SK-N-SH (cell line): ENCODE data around the gene MTFMT. TPM values are rescaled to one million over a fixed set of nuclear protein-coding genes. Genes with fewer than 3 reads are reported as not detected.

Source experiments
- CTCF ChIA-PET: fragments of 300-600, 350-600 bp; formaldehyde crosslinking; extraction: SDS; loops from one replicate; lab custom pipeline; 2021; lab: Yijun Ruan, JAX
- POLR2A ChIA-PET: fragments of 350-600 bp; sonication (Branson Sonifier 250); formaldehyde crosslinking; extraction: SDS; loops from one replicate; lab custom pipeline; 2020; ENCODE audit warnings: antibody characterized with exemption, inconsistent platforms; lab: Yijun Ruan, JAX
- DNase-seq: peaks from one replicate; pipeline ENCODE4 v3.0.0; 2012
- H2AFZ ChIP-seq: fragments of 200-600 bp; sonication (generic); 2 replicates; pipeline ENCODE4 v1.8.1; 2016; ENCODE audit warnings: antibody characterized with exemption, mild to moderate bottlenecking, low read depth
- H3F3A ChIP-seq: fragments of 200-600 bp; sonication (generic); replicated peaks from 2 replicates; pipeline ENCODE3; 2016; ENCODE audit warnings: antibody characterized with exemption, mild to moderate bottlenecking; ENCODE audit not compliant: insufficient read depth
- H3K27ac ChIP-seq, 2 experiments: fragments of 200-500 bp in 1 of 2; fragments of 200-600 bp in 1 of 2; sonication (Bioruptor generic) in 1 of 2; sonication (generic), shearing (Covaris generic) in 1 of 2; 2 replicates each; pipeline versions ENCODE4 v1.5.1 to v1.6.1; 2014 to 2016; ENCODE audit warnings: low read depth in 2 of 2, inconsistent platforms in 1 of 2, low read length in 1 of 2, mild to moderate bottlenecking in 1 of 2, mixed read lengths in 1 of 2
- H3K27me3 ChIP-seq: fragments of 200-600 bp; sonication (generic), shearing (Covaris generic); 2 replicates; pipeline ENCODE4 v1.6.1; 2016; ENCODE audit warnings: mixed run types; ENCODE audit not compliant: insufficient read depth
- H3K36me3 ChIP-seq, 2 experiments: fragments of 200-500 bp in 1 of 2; fragments of 200-600 bp in 1 of 2; sonication (Bioruptor generic) in 1 of 2; sonication (generic) in 1 of 2; replicated peaks in 1 of 2; 2 replicates each; pipeline versions ENCODE3 to v1.5.1; 2014 to 2016; ENCODE audit warnings: low read length in 1 of 2, mild to moderate bottlenecking in 1 of 2; ENCODE audit not compliant: insufficient read depth in 2 of 2, control insufficient read depth in 1 of 2
- H3K4me1 ChIP-seq, 2 experiments: fragments of 200-500 bp in 1 of 2; fragments of 200-600 bp in 1 of 2; sonication (Bioruptor generic) in 1 of 2; sonication (generic), shearing (Covaris generic) in 1 of 2; 2 replicates each; pipeline versions ENCODE4 v1.5.1 to v1.6.1; 2014 to 2016; ENCODE audit warnings: low read depth in 1 of 2, low read length in 1 of 2, mixed run types in 1 of 2; ENCODE audit not compliant: insufficient read depth in 2 of 2, control insufficient read depth in 1 of 2
- H3K4me2 ChIP-seq: fragments of 200-600 bp; sonication (generic), shearing (Covaris generic); 2 replicates; pipeline ENCODE4 v1.6.1; 2017; ENCODE audit warnings: mixed run types
- H3K4me3 ChIP-seq, 2 experiments: fragments of 200-500 bp in 1 of 2; fragments of 200-600 bp in 1 of 2; sonication (Bioruptor generic) in 1 of 2; sonication (generic), shearing (Covaris generic) in 1 of 2; 2 replicates each; pipeline versions ENCODE4 v1.5.1 to v1.8.1; 2014 to 2016; ENCODE audit warnings: low read depth in 2 of 2, inconsistent platforms in 1 of 2, low read length in 1 of 2, mild to moderate bottlenecking in 1 of 2, mixed read lengths in 1 of 2, moderate library complexity in 1 of 2
- H3K79me2 ChIP-seq: fragments of 200-600 bp; sonication (generic); 2 replicates; pipeline ENCODE4 v1.8.1; 2017; ENCODE audit warnings: mild to moderate bottlenecking; ENCODE audit not compliant: insufficient read depth
- H3K9ac ChIP-seq: fragments of 200-600 bp; sonication (generic); 2 replicates; pipeline ENCODE4 v1.6.1; 2017; ENCODE audit warnings: mixed run types
- H3K9me2 ChIP-seq: fragments of 200-600 bp; sonication (generic); 2 replicates; pipeline ENCODE4 v1.6.1; 2017; ENCODE audit warnings: mixed run types
- H3K9me3 ChIP-seq: fragments of 200-600 bp; sonication (generic); 2 replicates; pipeline ENCODE4 v1.6.1; 2017; ENCODE audit warnings: mixed run types, mild to moderate bottlenecking, moderate library complexity
- H4K20me1 ChIP-seq: fragments of 200-600 bp; sonication (generic); 2 replicates; pipeline ENCODE4 v1.6.1; 2017; ENCODE audit warnings: mild to moderate bottlenecking, mixed run types; ENCODE audit not compliant: insufficient read depth
- EZH2phosphoT487 ChIP-seq: fragments of 200-600 bp; sonication (generic); IDR thresholded peaks from 2 replicates; pipeline ENCODE4 v1.6.1; 2017; ENCODE audit warnings: low read depth, mixed run types, mild to moderate bottlenecking, antibody characterized with exemption, moderate library complexity, borderline replicate concordance
- FOSL2 ChIP-seq: IDR thresholded peaks from 2 replicates; pipeline ENCODE4 v1.4.0; 2012; ENCODE audit warnings: low read depth, mild to moderate bottlenecking, moderate library complexity, borderline replicate concordance
- FOXJ3 ChIP-seq: sonication (generic); formaldehyde crosslinking; IDR thresholded peaks from 2 replicates; pipeline ENCODE4 v1.5.1; 2020; ENCODE audit warnings: mild to moderate bottlenecking, missing genetic modification reagents
- MXI1 ChIP-seq: IDR thresholded peaks from 2 replicates; pipeline ENCODE4 v1.6.1; 2012; ENCODE audit warnings: mild to moderate bottlenecking, low read depth, low read length, improper control_type of control experiment
- NRF1 ChIP-seq: IDR thresholded peaks from 2 replicates; pipeline ENCODE4 v1.6.1; 2012; ENCODE audit warnings: low read depth, mild to moderate bottlenecking, low read length
- POLR2AphosphoS5 ChIP-seq: IDR thresholded peaks from 2 replicates; pipeline ENCODE4 v1.6.1; 2012; ENCODE audit warnings: low read depth, low read length
- RXRA ChIP-seq: IDR thresholded peaks from 2 replicates; pipeline ENCODE4 v1.4.0; 2012; ENCODE audit warnings: low read depth, mild to moderate bottlenecking, borderline replicate concordance
- SIN3A ChIP-seq: IDR thresholded peaks from 2 replicates; pipeline ENCODE4 v1.6.1; 2012; ENCODE audit warnings: low read depth, mild to moderate bottlenecking, low read length, moderate library complexity, borderline replicate concordance
- TAF1 ChIP-seq: IDR thresholded peaks from 2 replicates; pipeline ENCODE4 v1.6.1; 2012; ENCODE audit warnings: low read depth, mild to moderate bottlenecking, low read length, moderate library complexity, borderline replicate concordance
- TEAD4 ChIP-seq: IDR thresholded peaks from 2 replicates; pipeline ENCODE4 v1.4.0; 2012; ENCODE audit warnings: mild to moderate bottlenecking, borderline replicate concordance; ENCODE audit not compliant: insufficient read depth
- YY1 ChIP-seq: IDR thresholded peaks from 2 replicates; pipeline ENCODE4 v1.4.0; 2012; ENCODE audit warnings: low read depth, mild to moderate bottlenecking
- WGBS: methylation state at CpG from one replicate; pipeline ENCODE4 v1.1.6; 2017; ENCODE audit warnings: low lambda C conversion rate; 5-methylcytosine and 5-hydroxymethylcytosine counted together
- polyA plus RNA-seq, 3 experiments: library from polyadenylated mRNA; depleted of rRNA; stranded (reverse); fragments of >200 nt; gene quantifications; 2 replicates each; pipeline ENCODE4 v1.2.3, GENCODE V29; 2012
- TF ChIP-seq, protein P1 (sequence below): IDR thresholded peaks from 2 replicates; pipeline ENCODE4 v1.6.1; 2012; ENCODE audit warnings: mild to moderate bottlenecking, low read depth, low read length, moderate library complexity
- TF ChIP-seq, protein P2 (sequence below): IDR thresholded peaks from 2 replicates; pipeline ENCODE4 v1.4.0; 2012; ENCODE audit warnings: low read depth
- TF ChIP-seq, protein P3 (sequence below): fragments of 200-600 bp; sonication (generic); IDR thresholded peaks from 2 replicates; pipeline ENCODE4 v1.6.1; 2017; ENCODE audit warnings: antibody characterized with exemption, mild to moderate bottlenecking, moderate library complexity

The MTFMT gene
- polyA plus RNA-seq (2012; rRNA removed), result 12.1 and 12.7 TPM in 2 replicates
- 14.1 and 14.6 TPM in 2 replicates for polyA plus RNA-seq (2012; cell fraction: cytosol; rRNA removed)
- polyA plus RNA-seq (2012; cell fraction: nucleus; rRNA removed), result 6.7 and 7.9 TPM in 2 replicates

DNA sequence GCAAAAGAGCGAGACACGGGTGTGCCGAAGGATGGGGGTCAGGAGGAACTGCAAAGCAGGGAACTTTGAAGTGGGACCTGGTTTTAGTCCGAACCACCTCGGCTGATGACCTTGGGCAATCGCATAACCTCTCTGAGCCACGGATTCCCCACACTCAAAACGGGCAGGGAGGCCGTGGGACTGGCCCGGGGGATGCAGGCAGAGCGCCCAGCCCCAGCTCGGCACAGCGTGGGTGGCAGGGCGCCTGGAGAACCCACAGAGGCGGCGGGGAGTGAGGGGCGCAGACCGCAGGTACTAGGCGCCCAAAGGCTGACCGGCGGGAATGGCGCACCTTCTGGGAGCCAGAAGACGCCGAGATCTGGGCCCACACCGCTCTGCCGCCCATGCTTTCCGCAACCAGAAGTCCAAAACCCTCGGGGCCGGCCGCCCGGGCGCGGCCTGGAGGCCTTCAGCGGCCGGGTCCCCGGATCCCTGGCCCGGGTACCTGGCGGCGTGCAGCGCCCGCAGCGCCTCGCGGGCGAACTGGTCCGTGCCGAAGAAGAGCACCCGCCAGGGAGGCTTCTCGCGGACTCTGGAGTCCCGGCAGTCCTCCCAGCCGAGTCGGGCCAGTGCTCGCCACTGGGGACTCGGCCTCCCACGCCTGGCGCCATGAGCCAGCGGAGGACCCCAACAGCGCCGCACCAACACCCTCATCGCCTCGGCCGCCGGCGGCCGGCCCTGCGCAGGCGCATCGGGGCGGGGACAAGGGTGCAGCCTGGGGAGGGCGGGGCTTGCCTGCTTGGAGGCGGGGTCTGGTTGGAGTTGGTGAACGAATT, at the start of gene MTFMT:
Gene MTFMT (minus strand): TSS at position 719 of the 815 bp plus-strand sequence. CDS start 26 bp downstream, at position 693.
- peak within 1 kb of the TSS; percentile 26 to 53; a peak in 3 of 4 replicates for H3K27ac ChIP-seq
- under 1% methylated on average over 35 of the region's 73 CpGs for WGBS
- H3K9me3 ChIP-seq, result no peaks in the 10 kb centered on the region

More for the DNA sequence above, at the start of gene MTFMT:
- Histone ChIP-seq H3K9me2 (no peaks in the 10 kb centered on the region), H3K4me1 (peaks cover 0 to 6% of the 10 kb centered on the region in 2 experiments; a peak in 2 of 4 replicates), H3K4me3 (peak within 1 kb of the TSS; percentile 76 to 92), H3K27me3 (no peaks in the 10 kb centered on the region), H3F3A (no peaks in the 10 kb centered on the region), H3K9ac (peak within 1 kb of the TSS; percentile 75), H3K4me2 (peak within 1 kb of the TSS; percentile 95), H4K20me1 (no peaks in the 10 kb centered on the region), H2AFZ (peak within 1 kb of the TSS; percentile 93), H3K36me3 (peaks cover 10 to 23% of the 10 kb centered on the region in 2 experiments), H3K79me2 (peaks cover 25% of the 10 kb centered on the region)
- POLR2A ChIA-PET, result no interaction called here
- peak; percentile 99 for DNase-seq
- CTCF ChIA-PET, result no interaction called here
- TF ChIP-seq SIN3A (peak; percentile 42; the same call in 1 of the 2 replicates), MXI1 (peak; percentile 75), TEAD4 (no peak), RXRA (no peak), FOSL2 (no peak), TAF1 (peak; percentile 74), NRF1 (peak; percentile 91), POLR2AphosphoS5 (peak; percentile 94), EZH2phosphoT487 (no peak), YY1 (peak; percentile 69), FOXJ3 (CRISPR knock-in tag) (no peak)
- TF ChIP-seq, protein P1, sequence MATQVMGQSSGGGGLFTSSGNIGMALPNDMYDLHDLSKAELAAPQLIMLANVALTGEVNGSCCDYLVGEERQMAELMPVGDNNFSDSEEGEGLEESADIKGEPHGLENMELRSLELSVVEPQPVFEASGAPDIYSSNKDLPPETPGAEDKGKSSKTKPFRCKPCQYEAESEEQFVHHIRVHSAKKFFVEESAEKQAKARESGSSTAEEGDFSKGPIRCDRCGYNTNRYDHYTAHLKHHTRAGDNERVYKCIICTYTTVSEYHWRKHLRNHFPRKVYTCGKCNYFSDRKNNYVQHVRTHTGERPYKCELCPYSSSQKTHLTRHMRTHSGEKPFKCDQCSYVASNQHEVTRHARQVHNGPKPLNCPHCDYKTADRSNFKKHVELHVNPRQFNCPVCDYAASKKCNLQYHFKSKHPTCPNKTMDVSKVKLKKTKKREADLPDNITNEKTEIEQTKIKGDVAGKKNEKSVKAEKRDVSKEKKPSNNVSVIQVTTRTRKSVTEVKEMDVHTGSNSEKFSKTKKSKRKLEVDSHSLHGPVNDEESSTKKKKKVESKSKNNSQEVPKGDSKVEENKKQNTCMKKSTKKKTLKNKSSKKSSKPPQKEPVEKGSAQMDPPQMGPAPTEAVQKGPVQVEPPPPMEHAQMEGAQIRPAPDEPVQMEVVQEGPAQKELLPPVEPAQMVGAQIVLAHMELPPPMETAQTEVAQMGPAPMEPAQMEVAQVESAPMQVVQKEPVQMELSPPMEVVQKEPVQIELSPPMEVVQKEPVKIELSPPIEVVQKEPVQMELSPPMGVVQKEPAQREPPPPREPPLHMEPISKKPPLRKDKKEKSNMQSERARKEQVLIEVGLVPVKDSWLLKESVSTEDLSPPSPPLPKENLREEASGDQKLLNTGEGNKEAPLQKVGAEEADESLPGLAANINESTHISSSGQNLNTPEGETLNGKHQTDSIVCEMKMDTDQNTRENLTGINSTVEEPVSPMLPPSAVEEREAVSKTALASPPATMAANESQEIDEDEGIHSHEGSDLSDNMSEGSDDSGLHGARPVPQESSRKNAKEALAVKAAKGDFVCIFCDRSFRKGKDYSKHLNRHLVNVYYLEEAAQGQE, result 0 out of 2 replicates have a peak, but pooled peaks have one; percentile 14
- TF ChIP-seq, protein P2, sequence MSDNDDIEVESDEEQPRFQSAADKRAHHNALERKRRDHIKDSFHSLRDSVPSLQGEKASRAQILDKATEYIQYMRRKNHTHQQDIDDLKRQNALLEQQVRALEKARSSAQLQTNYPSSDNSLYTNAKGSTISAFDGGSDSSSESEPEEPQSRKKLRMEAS, result 0 out of 2 replicates have a peak, but pooled peaks have one; percentile 42
- TF ChIP-seq, protein P3, sequence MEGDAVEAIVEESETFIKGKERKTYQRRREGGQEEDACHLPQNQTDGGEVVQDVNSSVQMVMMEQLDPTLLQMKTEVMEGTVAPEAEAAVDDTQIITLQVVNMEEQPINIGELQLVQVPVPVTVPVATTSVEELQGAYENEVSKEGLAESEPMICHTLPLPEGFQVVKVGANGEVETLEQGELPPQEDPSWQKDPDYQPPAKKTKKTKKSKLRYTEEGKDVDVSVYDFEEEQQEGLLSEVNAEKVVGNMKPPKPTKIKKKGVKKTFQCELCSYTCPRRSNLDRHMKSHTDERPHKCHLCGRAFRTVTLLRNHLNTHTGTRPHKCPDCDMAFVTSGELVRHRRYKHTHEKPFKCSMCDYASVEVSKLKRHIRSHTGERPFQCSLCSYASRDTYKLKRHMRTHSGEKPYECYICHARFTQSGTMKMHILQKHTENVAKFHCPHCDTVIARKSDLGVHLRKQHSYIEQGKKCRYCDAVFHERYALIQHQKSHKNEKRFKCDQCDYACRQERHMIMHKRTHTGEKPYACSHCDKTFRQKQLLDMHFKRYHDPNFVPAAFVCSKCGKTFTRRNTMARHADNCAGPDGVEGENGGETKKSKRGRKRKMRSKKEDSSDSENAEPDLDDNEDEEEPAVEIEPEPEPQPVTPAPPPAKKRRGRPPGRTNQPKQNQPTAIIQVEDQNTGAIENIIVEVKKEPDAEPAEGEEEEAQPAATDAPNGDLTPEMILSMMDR, result peak; percentile 17; the same call in 1 of the 2 replicates
